Adrenal gland (tissue), 12 donors: ENCODE results near the gene STX2. TPM values are rescaled to one million over a fixed set of nuclear protein-coding genes. Genes with fewer than 3 reads are reported as not detected.
"Not testable (repeated sequence)": the region's sequence is repeated elsewhere in the genome, so short reads cannot be mapped to it uniquely, and the experiment has no call there.

Experiments used
- DNase-seq, 7 donors: peaks; one replicate each; pipeline ENCODE4 v3.0.0-alpha.2; 2019 to 2020
- H3K27ac ChIP-seq, 5 donors: fragments of 200-600 bp; sonication (generic) in 4 of 5; 1 replicate in 3 of 5; 2 replicates in 2 of 5; pipeline versions ENCODE4 v1.5.1 to v1.8.0; 2016 to 2020; ENCODE audit warnings: mild to moderate bottlenecking in 1 of 5
- H3K27me3 ChIP-seq: fragments of 200-600 bp; 2 replicates; pipeline ENCODE4 v1.8.0; 2021
- H3K36me3 ChIP-seq, 2 donors: fragments of 200-600 bp; replicated peaks in 1 of 2; 1 replicate in 1 of 2; 2 replicates in 1 of 2; pipeline versions ENCODE4 v1.5.1 to v1.8.0; 2018 to 2022
- H3K4me1 ChIP-seq, 2 donors: fragments of 200-600 bp; replicated peaks in 1 of 2; 1 replicate in 1 of 2; 2 replicates in 1 of 2; pipeline versions ENCODE4 v1.5.1 to v1.8.0; 2018 to 2021
- H3K4me3 ChIP-seq, 4 donors: fragments of 200-600 bp; sonication (generic) in 3 of 4; one replicate each; pipeline ENCODE4 v1.5.1; 2016 to 2018
- H3K9me3 ChIP-seq, 3 donors: fragments of 200-600 bp; sonication (generic) in 1 of 3; replicated peaks in 1 of 3; 1 replicate in 2 of 3; 2 replicates in 1 of 3; pipeline versions ENCODE4 v1.5.1 to v1.8.0; 2016 to 2021
- POLR2A ChIP-seq, 2 donors: fragments of 450-650 bp; IDR thresholded peaks; one replicate each; pipeline ENCODE4 v1.6.1; 2017; ENCODE audit warnings: antibody characterized with exemption in 2 of 2, mild to moderate bottlenecking in 2 of 2, moderate library complexity in 1 of 2
- WGBS, 4 donors: extraction: QIAGEN DNeasy Blood & Tissue Kit in 2 of 4; methylation state at CpG; one replicate each; pipeline versions ENCODE4 v1.1.5 to v1.1.7; 2013 to 2017; 5-methylcytosine and 5-hydroxymethylcytosine counted together
- intact Hi-C, 2 donors: fragments of 100-400 bp; cut with DNase I; formaldehyde crosslinking; loops; one replicate each; pipeline versions ENCODE4 v1.14.1 to v1.15.0; 2022 to 2023
- polyA plus RNA-seq, 3 donors: library from polyadenylated mRNA; stranded (reverse); fragments of 200-250 nt in 2 of 3; fragments of 350-450 nt in 1 of 3; fragmentation: Illumina TruSeq in 1 of 3; extraction: RNeasy Lipid Tissue Mini Kit (QIAGEN cat#74804) in 1 of 3; gene quantifications; one replicate each; pipeline ENCODE4 v1.2.3, GENCODE V29; 2013 to 2014
- total RNA-seq, 9 donors: library from RNA; depleted of rRNA in 4 of 9; stranded (reverse); fragments of >200 nt in 4 of 9; fragments of 120-200 nt in 1 of 9; fragmentation: NEBNext Ultra II Directional in 1 of 9; extraction: Animal tissue kit (Norgen Biotek cat#: 25700) in 1 of 9; gene quantifications; one replicate each; pipeline versions ENCODE4 v1.1.0 to v1.2.4, GENCODE V29; 2013 to 2023
- TF ChIP-seq, protein P1 (sequence below), 6 experiments: fragments of 450-650 bp in 4 of 6; fragments of 200-600 bp in 2 of 6; sonication (generic) in 1 of 6; IDR thresholded peaks; 1 replicate in 5 of 6; 2 replicates in 1 of 6; pipeline versions ENCODE4 v1.5.1 to v1.8.0; 2016 to 2021; ENCODE audit warnings: antibody characterized with exemption in 6 of 6, mild to moderate bottlenecking in 2 of 6, moderate library complexity in 1 of 6
- donor health status: healthy with polysubstance abuse.
- donor health status: Bipolar disorder and iron deficiency.
- donor health status: DM: yes; HTN: yes; CAD: no.
- donor health status: DM: no; HTN: no; CAD: no.
- donor health status: DM: no; HTN: no; CAD: no.
- donor health status: DM: yes; HTN: yes; CAD: no.

STX2 gene
- total and polyA plus RNA-seq, 12 donors, result 8.3 to 23.8 (median 13.6) TPM

GRCh38 chr12:130787041-130787440 is 52.0 kb downstream of the STX2 start:
- H3K4me3 ChIP-seq, result no peak overlapping the region
- intact Hi-C loops, result no loop called here
- TF ChIP-seq, protein P1, sequence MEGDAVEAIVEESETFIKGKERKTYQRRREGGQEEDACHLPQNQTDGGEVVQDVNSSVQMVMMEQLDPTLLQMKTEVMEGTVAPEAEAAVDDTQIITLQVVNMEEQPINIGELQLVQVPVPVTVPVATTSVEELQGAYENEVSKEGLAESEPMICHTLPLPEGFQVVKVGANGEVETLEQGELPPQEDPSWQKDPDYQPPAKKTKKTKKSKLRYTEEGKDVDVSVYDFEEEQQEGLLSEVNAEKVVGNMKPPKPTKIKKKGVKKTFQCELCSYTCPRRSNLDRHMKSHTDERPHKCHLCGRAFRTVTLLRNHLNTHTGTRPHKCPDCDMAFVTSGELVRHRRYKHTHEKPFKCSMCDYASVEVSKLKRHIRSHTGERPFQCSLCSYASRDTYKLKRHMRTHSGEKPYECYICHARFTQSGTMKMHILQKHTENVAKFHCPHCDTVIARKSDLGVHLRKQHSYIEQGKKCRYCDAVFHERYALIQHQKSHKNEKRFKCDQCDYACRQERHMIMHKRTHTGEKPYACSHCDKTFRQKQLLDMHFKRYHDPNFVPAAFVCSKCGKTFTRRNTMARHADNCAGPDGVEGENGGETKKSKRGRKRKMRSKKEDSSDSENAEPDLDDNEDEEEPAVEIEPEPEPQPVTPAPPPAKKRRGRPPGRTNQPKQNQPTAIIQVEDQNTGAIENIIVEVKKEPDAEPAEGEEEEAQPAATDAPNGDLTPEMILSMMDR (IDR thresholded peaks at IDR 0.05), result no peak
- no peak for TF ChIP-seq POLR2A (IDR thresholded peaks at IDR 0.05)
- DNase-seq, result no peak
- 81 to 88% (median 84%) methylated on average over 2 to 10 of the region's 10 CpGs for WGBS, 4 donors
- no peaks in the 10 kb centered on the region for H3K4me1 ChIP-seq
- H3K9me3 ChIP-seq, result no peaks in the 10 kb centered on the region
- H3K27me3 ChIP-seq, result no peaks in the 10 kb centered on the region
- peaks cover 0 to 9% of the 10 kb centered on the region in 2 donors for H3K36me3 ChIP-seq
- no peak overlapping the region for H3K27ac ChIP-seq

DNA sequence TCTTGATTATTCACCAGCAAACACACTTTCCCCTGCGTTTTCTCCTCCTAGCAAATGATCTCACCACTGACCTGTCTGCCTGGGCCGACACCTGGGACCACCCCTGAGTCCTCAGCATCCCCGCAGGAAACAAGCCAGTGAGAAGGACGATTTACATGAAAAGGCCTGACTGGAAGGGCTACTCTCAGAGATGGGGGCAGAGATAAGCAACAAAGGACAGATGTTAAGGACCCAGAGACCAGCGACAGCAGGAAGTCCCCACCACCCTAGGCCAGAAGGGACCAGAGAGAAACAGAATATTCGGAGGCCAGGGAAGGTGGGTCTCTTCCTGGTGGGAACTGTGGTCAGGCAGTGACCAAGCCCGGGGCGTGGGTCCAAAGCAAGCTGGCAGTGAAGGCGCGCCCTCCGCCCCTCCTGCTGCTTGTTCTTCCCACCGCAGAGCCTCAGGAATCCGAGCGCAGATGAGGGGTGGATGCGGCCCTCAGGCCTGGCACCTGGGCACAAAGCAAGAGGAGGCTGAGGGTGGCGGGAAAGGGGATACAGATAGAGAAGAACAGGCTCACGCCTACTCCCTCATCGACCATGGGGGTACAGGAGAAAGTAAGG is 55.8 kb downstream of the STX2 start:
- no peaks in the 10 kb centered on the region for H3K9me3 ChIP-seq
- WGBS, 4 donors, result 81 to 86% (median 83%) methylated on average over 16 to 18 of the region's 18 CpGs
- no peaks in the 10 kb centered on the region for H3K36me3 ChIP-seq
- no peak for DNase-seq
- intact Hi-C loops, result no loop called here
- H3K4me1 ChIP-seq, result no peaks in the 10 kb centered on the region
- no peaks in the 10 kb centered on the region for H3K27me3 ChIP-seq
- H3K27ac ChIP-seq, result no peak overlapping the region
- H3K4me3 ChIP-seq, result no peak overlapping the region
- TF ChIP-seq, protein P1 (IDR thresholded peaks at IDR 0.05), result no peak
- TF ChIP-seq POLR2A (IDR thresholded peaks at IDR 0.05), result no peak

DNA sequence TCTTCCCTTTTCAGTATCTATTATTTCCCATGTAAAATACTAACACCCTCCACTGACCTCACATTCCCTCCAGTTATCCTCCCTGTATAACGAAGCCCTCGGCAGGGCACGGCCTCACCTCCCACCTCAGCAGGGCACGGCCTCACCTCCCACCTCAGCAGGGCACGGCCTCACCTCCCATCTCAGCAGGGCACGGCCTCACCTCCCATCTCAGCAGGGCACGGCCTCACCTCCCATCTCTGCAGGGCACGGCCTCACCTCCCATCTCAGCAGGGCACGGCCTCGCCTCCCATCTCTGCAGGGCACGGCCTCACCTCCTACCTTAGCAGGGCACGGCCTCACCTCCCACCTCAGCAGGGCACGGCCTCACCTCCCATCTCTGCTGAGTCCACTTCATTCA is 56.8 kb downstream of the STX2 start:
- DNase-seq, H3K27ac ChIP-seq, H3K4me3 ChIP-seq, intact Hi-C loops, H3K9me3 ChIP-seq, H3K27me3 ChIP-seq, H3K36me3 ChIP-seq, H3K4me1 ChIP-seq: not testable (repeated sequence)
- WGBS, 4 donors, result 90 to 92% (median 91%) methylated on average over 10 to 13 of the region's 13 CpGs

DNA sequence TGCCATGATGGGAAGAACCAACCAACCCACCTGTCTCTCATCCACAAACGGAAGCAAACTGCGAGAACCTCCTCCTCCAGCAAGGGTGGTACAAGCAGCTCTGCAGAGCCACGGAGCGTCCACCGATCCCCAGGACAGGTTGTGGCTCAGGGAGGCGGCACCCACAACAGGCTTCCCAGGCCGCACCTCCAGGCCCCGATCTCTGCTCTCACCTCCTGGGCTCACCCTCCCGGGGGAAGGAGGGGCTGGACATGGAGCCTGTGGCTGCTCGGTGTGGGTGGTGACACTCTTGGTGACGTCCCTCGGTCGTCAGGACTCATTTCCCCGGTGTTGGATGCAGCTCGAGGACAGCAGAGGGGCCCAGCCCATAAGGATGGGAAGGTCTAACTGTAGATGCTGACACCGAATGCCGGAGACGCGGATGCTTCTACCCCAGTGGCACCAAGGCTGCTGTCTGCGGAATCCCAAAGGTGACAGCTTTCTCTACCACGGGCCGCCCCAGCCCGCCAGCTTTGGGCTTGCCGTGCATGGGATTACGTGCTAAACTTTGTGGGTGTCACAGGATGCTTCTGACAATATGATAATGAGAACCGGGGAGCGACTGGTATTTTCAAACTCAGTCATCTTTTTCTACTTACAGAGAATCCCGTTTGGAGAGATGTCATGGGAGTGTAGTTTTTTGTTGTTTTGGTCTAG is 58.0 kb downstream of the STX2 start:
- intact Hi-C loops, result no loop called here
- DNase-seq, result no peak
- TF ChIP-seq, protein P1 (IDR thresholded peaks at IDR 0.05), result no peak
- TF ChIP-seq POLR2A (IDR thresholded peaks at IDR 0.05), result no peak
- no peak overlapping the region for H3K4me3 ChIP-seq
- no peaks in the 10 kb centered on the region for H3K9me3 ChIP-seq
- H3K27ac ChIP-seq, result no peak overlapping the region
- H3K27me3 ChIP-seq, result no peaks in the 10 kb centered on the region
- peaks cover under 1 to 9% of the 10 kb centered on the region in 2 donors for H3K4me1 ChIP-seq
- WGBS, 4 donors, result 93 to 97% (median 94%) methylated on average over 9 to 28 of the region's 28 CpGs
- H3K36me3 ChIP-seq, result no peaks in the 10 kb centered on the region

DNA sequence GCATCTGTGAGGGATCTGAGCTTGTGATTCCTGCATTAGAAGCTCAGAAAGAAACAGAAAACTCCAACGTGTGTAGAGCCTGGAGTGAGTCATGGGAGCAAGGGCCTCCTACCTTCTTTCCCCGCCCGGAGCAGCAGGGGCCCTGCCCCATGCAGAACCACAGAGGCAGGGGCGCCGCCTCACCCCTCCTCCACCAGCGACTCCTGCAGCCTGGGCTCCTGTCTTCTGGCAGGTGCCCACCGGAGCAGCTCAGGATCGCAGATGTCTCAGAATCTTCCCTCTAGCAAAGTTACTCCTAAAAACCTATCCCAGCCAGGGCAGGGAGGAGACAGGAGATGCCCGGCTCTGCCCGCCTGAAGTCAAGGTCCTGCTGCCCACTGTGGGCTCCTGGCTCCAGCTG is 58.7 kb downstream of the STX2 start:
- no peak overlapping the region for H3K27ac ChIP-seq
- no peaks in the 10 kb centered on the region for H3K9me3 ChIP-seq
- H3K4me1 ChIP-seq, result peaks cover 4 to 13% of the 10 kb centered on the region in 2 donors
- H3K27me3 ChIP-seq, result no peaks in the 10 kb centered on the region
- TF ChIP-seq POLR2A (IDR thresholded peaks at IDR 0.05), result no peak
- TF ChIP-seq, protein P1 (IDR thresholded peaks at IDR 0.05), result no peak
- 76 to 91% (median 90%) methylated on average over 4 to 10 of the region's 10 CpGs for WGBS, 4 donors
- no peak overlapping the region for H3K4me3 ChIP-seq
- DNase-seq, result no peak
- intact Hi-C loops, result no loop called here
- H3K36me3 ChIP-seq, result no peaks in the 10 kb centered on the region
